Parathyroid adenoma (tissue), 2 donors: ENCODE data around the gene TRPC5OS.

Source experiments
- H2AFZ ChIP-seq: fragments of 300-600 bp; sonication (generic); one replicate; pipeline ENCODE4 v1.7.0; 2017; ENCODE audit warnings: antibody characterized with exemption, mild to moderate bottlenecking
- H3K27ac ChIP-seq: fragments of 300-600 bp; sonication (generic); one replicate; pipeline ENCODE4 v1.7.0; 2017
- H3K27me3 ChIP-seq: fragments of 300-600 bp; sonication (generic); one replicate; pipeline ENCODE4 v1.7.0; 2017; ENCODE audit warnings: low read length; ENCODE audit not compliant: control insufficient read depth, insufficient read depth
- H3K36me3 ChIP-seq: fragments of 300-600 bp; sonication (generic); one replicate; pipeline ENCODE4 v1.7.0; 2017; ENCODE audit warnings: low read length; ENCODE audit not compliant: control insufficient read depth, insufficient read depth
- H3K4me1 ChIP-seq: fragments of 300-600 bp; sonication (generic); one replicate; pipeline ENCODE4 v1.7.0; 2017; ENCODE audit warnings: control low read depth
- H3K4me2 ChIP-seq: fragments of 300-600 bp; sonication (generic); one replicate; pipeline ENCODE4 v1.7.0; 2017; ENCODE audit warnings: low read length
- H3K4me3 ChIP-seq: fragments of 300-600 bp; sonication (generic); one replicate; pipeline ENCODE4 v1.7.0; 2017; ENCODE audit warnings: low read depth, low read length
- H3K79me2 ChIP-seq: fragments of 300-600 bp; sonication (generic); one replicate; pipeline ENCODE4 v1.7.0; 2017; ENCODE audit warnings: control low read depth
- H3K9ac ChIP-seq: fragments of 300-600 bp; sonication (generic); one replicate; pipeline ENCODE4 v1.7.0; 2017; ENCODE audit warnings: mild to moderate bottlenecking
- H3K9me3 ChIP-seq: fragments of 300-600 bp; sonication (generic); one replicate; pipeline ENCODE4 v1.7.0; 2017; ENCODE audit warnings: low read length; ENCODE audit not compliant: control insufficient read depth
- CTCF ChIP-seq: fragments of 300-600 bp; sonication (generic); IDR thresholded peaks from one replicate; pipeline ENCODE4 v1.7.0; 2017; ENCODE audit warnings: antibody characterized with exemption, mild to moderate bottlenecking
- donor health status: primary hyperparathyroidism.

TRPC5OS gene

DNA sequence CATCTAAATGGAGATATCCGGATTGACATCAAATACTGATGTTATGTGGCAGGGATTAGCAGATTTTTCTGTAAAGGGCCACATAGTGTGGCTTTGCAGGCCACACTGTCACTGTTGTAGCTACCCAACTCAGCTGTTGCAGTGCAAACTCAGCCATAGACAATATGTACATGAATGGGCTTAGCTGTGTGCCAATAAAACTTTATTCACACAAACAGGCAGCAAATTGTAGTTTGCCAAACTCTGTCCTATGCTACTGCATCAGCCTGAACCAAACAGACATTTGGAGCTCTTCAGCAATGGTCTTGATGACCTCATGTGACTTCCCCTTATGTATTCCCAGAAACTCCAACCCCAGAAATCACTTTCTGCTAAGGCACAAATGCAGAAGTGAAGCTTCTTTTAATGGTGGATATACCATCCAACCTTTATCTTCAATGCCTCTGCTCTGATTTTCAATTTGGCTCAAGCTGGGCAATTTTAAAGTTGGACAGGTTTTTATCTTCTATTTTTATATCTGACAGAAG, 18.4 kb upstream of the TRPC5OS start:
- no peak overlapping the region for H2AFZ ChIP-seq
- H3K27me3 ChIP-seq, result no peaks in the 10 kb centered on the region
- no peaks in the 10 kb centered on the region for H3K79me2 ChIP-seq
- no peak for TF ChIP-seq CTCF
- no peak overlapping the region for H3K27ac ChIP-seq
- H3K9me3 ChIP-seq, result no peaks in the 10 kb centered on the region
- no peak overlapping the region for H3K4me3 ChIP-seq
- H3K4me2 ChIP-seq, result no peak overlapping the region
- no peaks in the 10 kb centered on the region for H3K4me1 ChIP-seq
- no peak overlapping the region for H3K9ac ChIP-seq
- H3K36me3 ChIP-seq, result no peaks in the 10 kb centered on the region

DNA sequence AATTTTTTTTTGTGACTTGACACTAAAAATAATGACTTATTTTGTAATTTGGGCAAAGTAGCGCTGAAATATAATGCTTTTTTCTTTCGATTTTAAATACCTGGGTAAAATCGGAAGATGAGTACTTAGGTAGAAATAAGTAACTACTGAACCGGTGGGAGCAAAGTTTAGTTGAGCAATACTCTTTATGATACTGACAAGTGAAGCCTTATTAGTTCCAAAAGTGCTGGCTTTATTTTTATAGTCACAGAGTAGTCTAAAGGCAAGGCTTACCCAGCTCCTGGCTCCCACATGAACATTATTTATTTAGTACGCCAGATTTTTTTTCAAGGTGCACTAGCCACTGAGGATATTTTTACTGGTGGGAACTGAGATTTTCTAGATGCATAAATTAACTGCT, 14.4 kb upstream of the TRPC5OS start:
- H3K79me2 ChIP-seq, result no peaks in the 10 kb centered on the region
- no peak overlapping the region for H2AFZ ChIP-seq
- no peak overlapping the region for H3K9ac ChIP-seq
- H3K4me1 ChIP-seq, result no peaks in the 10 kb centered on the region
- H3K27ac ChIP-seq, result no peak overlapping the region
- H3K27me3 ChIP-seq, result no peaks in the 10 kb centered on the region
- H3K4me3 ChIP-seq, result no peak overlapping the region
- no peak overlapping the region for H3K4me2 ChIP-seq
- no peaks in the 10 kb centered on the region for H3K36me3 ChIP-seq
- no peak for TF ChIP-seq CTCF
- H3K9me3 ChIP-seq, result no peaks in the 10 kb centered on the region

DNA sequence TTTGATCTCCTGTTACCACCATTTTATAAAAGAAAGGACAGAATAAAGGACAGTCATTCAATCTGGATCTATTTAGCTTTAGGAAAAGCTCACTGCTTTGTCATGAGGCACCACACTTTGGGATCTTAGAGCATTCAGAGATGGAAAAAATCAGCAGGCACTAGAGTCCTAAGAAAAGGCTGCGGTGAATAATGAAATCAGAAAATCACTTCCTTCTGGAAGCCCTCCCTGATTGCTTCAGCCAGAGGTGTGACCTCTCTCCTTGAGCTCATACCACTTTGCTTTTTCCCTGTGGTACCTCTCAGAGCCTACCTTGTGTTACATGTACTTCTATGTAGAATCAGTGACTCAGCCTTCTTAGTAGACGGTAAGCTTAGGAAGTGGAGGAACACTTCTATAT, 8.7 kb upstream of the TRPC5OS start:
- Histone ChIP-seq H3K9ac (no peak overlapping the region), H3K27me3 (no peaks in the 10 kb centered on the region), H3K4me2 (no peak overlapping the region), H3K27ac (no peak overlapping the region), H3K4me3 (no peak overlapping the region), H3K36me3 (no peaks in the 10 kb centered on the region), H3K79me2 (no peaks in the 10 kb centered on the region), H2AFZ (no peak overlapping the region), H3K4me1 (no peaks in the 10 kb centered on the region), H3K9me3 (no peaks in the 10 kb centered on the region)
- TF ChIP-seq CTCF, result no peak

DNA sequence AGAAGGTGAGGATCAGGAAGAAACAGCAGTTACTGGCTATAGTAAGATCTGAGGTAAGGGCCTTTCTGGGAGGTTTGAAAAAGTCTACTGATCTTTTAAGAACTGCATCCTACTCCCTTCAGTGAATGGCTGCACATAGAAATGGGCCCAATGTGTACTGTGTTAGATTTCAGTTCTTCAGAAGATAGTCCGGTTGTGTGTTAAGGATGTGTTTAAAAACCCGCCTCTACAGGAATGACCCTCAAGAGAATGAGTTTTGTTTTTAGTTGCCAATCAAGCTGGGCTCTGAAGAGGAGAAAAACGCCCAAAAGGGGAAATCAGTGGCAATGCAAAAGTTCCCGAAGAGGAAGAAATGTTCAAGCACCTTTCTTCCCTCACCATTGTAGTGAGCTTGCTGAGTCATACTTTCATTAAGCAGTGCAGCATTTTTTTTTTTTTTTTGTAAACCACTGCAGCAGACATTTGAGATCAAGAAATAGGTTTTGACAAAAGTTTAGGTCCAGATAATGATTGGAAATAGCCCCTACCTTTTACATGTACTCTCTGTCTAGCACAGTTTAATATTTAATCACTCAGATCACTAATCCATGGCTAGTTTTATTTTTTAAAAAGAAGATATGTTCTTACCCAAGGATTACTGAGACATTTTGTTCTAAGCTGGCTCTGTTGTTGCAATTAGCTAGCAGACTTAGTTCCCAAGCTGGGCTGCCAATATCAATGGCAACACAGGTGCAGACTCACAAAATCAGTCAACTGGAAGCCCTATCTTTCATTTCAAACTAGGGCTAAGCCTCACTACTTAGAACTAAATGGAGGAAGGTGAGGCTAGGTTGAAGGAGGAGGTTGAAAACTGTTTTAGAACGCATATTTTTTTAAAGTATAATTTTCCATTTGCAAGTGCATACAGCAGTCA, 7.0 kb upstream of the TRPC5OS start:
- no peaks in the 10 kb centered on the region for H3K79me2 ChIP-seq
- no peak overlapping the region for H2AFZ ChIP-seq
- H3K4me2 ChIP-seq, result no peak overlapping the region
- no peak overlapping the region for H3K4me3 ChIP-seq
- H3K4me1 ChIP-seq, result no peaks in the 10 kb centered on the region
- no peaks in the 10 kb centered on the region for H3K36me3 ChIP-seq
- TF ChIP-seq CTCF, result no peak
- no peaks in the 10 kb centered on the region for H3K9me3 ChIP-seq
- H3K27ac ChIP-seq, result no peak overlapping the region
- H3K9ac ChIP-seq, result no peak overlapping the region
- no peaks in the 10 kb centered on the region for H3K27me3 ChIP-seq
